Measurements from ENCODE around the gene ACTMAP.

GRCh38 chr19:40781140-40781539, 30.9 kb upstream of the ACTMAP start:
- TF ChIP-seq CTCF (IDR thresholded peaks at IDR 0.05; ENCODE audit: control extremely low read depth in 1 of 3, insufficient read depth in 1 of 3, low read depth in 1 of 3, low read length in 3 of 3) (no peak), PHF8 (conservative IDR thresholded peaks at IDR 0.05; ENCODE audit: low read depth, low read length) (no peak), GABPA (IDR thresholded peaks at IDR 0.05; ENCODE audit: borderline replicate concordance, insufficient read depth, low read length) (no peak), E2F6 (IDR thresholded peaks at IDR 0.05) (no peak), SIX5 (IDR thresholded peaks at IDR 0.05; ENCODE audit: low read depth, low read length) (no peak)

Measured in H1 (cell line).